NCI-H2196 treated with DMSO at 0.1 percent for 48 hours (cell line): Measurements from ENCODE around the gene MRPL32.

Source experiments
- DNase-seq: peaks from one replicate; lab custom pipeline; 2025; ENCODE audit not compliant: unreplicated experiment; lab: John Stamatoyannopoulos, UW

MRPL32 gene

DNA sequence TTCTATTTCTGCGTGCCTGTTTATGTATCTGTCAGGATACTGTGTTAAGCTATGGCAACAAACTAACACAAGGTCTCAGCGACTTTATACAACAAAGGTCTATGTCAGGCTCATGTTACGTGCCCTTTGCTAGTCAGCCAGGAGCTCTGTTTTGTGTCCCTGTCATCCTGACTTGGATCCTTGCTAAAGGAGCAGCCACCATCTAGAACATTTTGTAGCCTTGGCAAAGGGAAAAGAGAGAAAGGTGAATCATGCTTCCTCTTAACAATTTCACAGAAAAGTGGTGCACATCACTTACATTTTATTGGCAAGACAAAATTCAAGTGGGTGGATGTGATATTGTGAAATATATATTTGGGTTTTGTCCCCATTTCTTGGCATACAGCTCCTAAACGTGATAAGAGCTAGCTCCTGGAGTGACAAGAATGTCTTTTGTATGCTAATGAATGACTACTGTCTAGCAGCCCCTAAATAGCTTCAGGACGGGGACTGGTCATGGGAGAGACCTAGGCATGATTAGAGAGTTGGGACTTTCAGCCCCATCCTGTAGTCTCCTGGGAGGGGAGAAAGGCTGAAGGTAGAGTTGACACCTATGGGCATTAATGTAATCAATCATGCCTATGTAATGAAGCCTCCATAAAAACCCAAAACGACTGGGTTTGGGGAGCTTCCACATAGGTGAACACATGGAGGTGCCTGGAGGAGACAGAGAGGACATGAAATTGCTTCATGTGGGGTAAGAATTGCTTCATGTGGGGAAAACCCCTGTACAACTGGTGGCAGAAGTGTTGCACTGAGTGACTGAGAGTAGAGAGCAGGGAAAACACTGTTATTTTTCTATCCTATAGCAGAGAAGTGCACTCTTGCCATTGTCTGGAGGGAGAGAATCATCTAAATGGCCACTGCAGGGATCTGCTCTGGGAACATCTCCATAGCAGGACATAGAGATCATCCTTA is 33.0 kb downstream of the MRPL32 start:
- DNase-seq, result no peak

- no peak for DNase-seq
Measured at GRCh38 chr7:42967391-42967790, 35.2 kb downstream of the MRPL32 start.

DNA sequence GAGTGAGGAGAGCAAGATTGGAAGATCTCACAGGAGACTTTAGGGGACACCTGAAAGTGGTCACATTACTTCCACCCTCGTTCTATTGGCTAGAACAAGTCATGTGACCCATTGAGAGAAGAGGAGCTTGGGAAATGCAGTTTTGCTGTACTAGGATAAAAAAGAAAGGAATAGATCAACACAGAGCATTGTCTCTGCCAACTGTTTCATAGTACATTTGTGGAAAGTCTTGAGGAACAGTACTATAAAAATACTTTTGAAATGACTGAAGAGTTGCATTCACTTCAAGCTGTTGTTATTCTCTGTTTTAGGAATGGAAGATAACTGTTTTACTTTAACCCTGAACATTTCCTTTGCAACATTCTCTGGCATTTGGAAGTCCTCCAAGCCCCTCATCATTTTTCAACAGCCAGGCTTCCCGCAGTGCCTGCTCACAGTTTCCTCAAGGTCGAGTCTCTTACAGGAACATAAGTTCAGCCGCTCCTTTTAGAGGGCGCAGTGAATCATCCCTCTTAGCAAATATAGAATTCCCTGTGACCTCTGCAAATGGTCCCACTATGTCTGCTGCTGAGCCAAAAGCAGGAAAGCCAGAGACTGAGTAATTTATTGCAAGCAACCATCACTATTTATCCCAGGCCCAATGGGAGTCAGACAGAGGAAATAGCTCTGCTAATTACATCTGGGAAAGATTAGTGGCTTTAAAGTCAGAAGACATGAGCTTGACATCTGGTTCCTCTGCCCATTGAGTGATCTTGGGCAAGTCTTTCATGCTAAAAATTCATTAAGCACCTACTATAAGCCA is 40.7 kb downstream of the MRPL32 start:
- DNase-seq, result no peak

GRCh38 chr7:42976371-42976770 is 44.2 kb downstream of the MRPL32 start:
- DNase-seq, result no peak

GRCh38 chr7:42978496-42978895 is 46.3 kb downstream of the MRPL32 start:
- no peak for DNase-seq

GRCh38 chr7:42980084-42980483 is 47.9 kb downstream of the MRPL32 start:
- DNase-seq, result no peak

- DNase-seq, result no peak
Measured at GRCh38 chr7:42980514-42980913, 48.3 kb downstream of the MRPL32 start.

GRCh38 chr7:42981601-42982000 is 49.4 kb downstream of the MRPL32 start:
- no peak for DNase-seq

DNA sequence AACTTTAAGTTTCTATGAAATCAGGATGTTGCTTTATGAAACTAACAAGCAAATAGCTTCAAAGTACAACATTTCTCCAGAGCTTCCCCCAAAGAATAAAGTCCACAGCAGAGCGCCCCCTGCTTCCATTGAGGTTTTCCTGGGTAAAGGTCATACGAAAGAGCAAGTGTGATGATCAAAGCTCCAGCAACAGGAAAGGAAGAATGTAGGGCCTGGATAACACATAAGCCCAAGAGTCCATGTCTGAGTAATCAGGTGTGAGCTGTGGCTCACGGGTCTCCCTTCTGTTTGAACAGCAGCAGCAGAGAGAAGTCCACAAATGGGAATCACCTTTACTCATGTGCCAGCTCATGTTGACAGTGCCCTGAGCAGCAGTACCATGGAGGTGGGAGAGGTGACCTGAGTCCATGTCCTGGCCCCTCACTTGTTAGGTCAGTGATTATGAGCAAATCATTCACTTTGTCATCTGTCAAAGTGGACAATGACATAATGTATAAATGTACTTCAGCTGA is 50.5 kb downstream of the MRPL32 start:
- no peak for DNase-seq

DNA sequence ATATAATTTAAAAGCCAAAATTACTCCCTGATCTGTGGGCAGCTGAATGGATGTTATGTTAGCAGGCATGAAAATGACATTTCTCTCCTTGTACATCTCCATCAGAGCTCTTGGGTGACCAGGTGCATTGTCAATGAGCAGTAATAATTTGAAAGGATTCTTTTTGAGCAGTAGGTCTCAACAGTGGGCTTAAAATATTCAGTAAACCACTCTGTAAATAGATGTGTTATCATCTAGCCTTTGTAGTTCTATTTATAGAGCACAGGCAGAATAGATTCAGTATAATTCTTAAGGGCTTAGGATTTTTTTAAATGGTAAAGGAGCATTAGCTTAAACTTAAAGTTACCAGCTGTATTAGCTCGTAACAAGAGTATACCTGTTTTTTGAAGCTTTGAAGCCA is 52.0 kb downstream of the MRPL32 start:
- DNase-seq, result no peak

DNA sequence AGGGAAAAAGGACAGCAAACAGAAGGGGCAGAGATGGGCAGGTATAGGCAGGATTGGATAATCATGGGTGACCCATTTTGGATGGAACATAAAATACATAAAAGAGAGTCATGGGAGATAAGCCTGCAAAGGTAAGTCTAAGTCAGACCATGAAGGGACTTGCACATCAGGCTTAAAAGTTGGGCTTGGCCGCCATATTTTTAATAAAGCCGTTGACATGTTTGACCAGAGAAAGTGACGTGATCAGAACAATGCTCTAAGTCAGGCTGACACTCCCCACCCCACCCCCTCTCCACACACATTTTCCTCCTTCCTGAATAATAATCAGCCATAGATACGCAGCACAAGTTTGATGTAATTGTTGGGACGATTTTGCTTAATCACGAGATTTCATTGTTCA is 54.0 kb downstream of the MRPL32 start:
- DNase-seq, result no peak

DNA sequence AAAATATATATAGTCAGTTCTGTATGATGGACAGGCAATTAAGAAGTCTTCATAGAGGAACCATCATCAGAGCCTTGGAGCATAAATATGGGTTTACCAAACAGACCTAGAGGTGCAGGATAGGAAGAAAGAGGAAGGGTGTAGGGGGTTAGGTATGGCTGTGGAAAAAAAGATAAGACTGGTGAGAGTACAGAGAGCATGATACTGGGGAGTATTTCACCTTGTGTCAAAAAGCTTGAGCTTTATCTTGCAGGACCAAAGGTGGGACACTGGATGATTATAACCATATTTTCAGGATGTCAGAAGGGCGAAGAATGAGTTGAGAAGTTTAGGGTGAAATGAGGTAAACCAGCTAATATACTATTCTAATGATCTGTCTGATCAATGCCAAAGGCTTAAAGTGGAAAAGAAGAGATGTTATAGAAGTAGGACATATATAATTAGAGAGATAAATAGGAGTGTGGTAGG is 54.6 kb downstream of the MRPL32 start:
- no peak for DNase-seq
